Trophoblast cell (in vitro differentiated cells and primary cell): ENCODE measurements around the gene ECD.

Experiments used
- DNase-seq, 2 donors: peaks; one replicate each; pipeline ENCODE4 v3.0.0-alpha.2; 2016
- H2AFZ ChIP-seq: 2 replicates; pipeline ENCODE4 v1.6.1; 2013; ENCODE audit warnings: low read length, moderate library complexity, mild to moderate bottlenecking; ENCODE audit not compliant: insufficient read depth, poor library complexity
- H2AK5ac ChIP-seq: 2 replicates; pipeline ENCODE4 v1.6.1; 2013; ENCODE audit warnings: mild to moderate bottlenecking, low read length
- H2BK120ac ChIP-seq: 2 replicates; pipeline ENCODE4 v1.6.1; 2013; ENCODE audit warnings: low read length, mild to moderate bottlenecking, moderate library complexity; ENCODE audit not compliant: insufficient read depth, poor library complexity
- H2BK12ac ChIP-seq: 2 replicates; pipeline ENCODE4 v1.6.1; 2013; ENCODE audit warnings: mild to moderate bottlenecking, low read length, moderate library complexity
- H2BK5ac ChIP-seq: 2 replicates; pipeline ENCODE4 v1.6.1; 2013; ENCODE audit warnings: low read length, low read depth, moderate library complexity, mild to moderate bottlenecking; ENCODE audit not compliant: poor library complexity
- H3K14ac ChIP-seq: 2 replicates; pipeline ENCODE4 v1.6.1; 2013; ENCODE audit warnings: mild to moderate bottlenecking, low read length
- H3K18ac ChIP-seq: 2 replicates; pipeline ENCODE4 v1.6.1; 2013; ENCODE audit warnings: mild to moderate bottlenecking, low read length
- H3K23ac ChIP-seq: 2 replicates; pipeline ENCODE4 v1.6.1; 2013; ENCODE audit warnings: low read length
- H3K27ac ChIP-seq: 2 replicates; pipeline ENCODE4 v1.5.1; 2013; ENCODE audit warnings: low read depth, mild to moderate bottlenecking, inconsistent platforms, low read length, moderate library complexity
- H3K27me3 ChIP-seq: 2 replicates; pipeline ENCODE4 v1.6.1; 2013; ENCODE audit warnings: inconsistent platforms, mild to moderate bottlenecking, low read length, moderate library complexity; ENCODE audit not compliant: insufficient read depth
- H3K36me3 ChIP-seq, 2 experiments: 1 replicate in 1 of 2; 2 replicates in 1 of 2; pipeline ENCODE4 v1.6.1; 2013; ENCODE audit warnings: low read length in 2 of 2, mild to moderate bottlenecking in 2 of 2, moderate library complexity in 1 of 2; ENCODE audit not compliant: insufficient read depth in 2 of 2, control insufficient read depth in 1 of 2
- H3K4ac ChIP-seq: 2 replicates; pipeline ENCODE4 v1.6.1; 2013; ENCODE audit warnings: low read depth, mild to moderate bottlenecking, low read length, moderate library complexity
- H3K4me1 ChIP-seq, 2 experiments: 1 replicate in 1 of 2; 2 replicates in 1 of 2; pipeline ENCODE4 v1.6.1; 2013; ENCODE audit warnings: low read length in 2 of 2, mild to moderate bottlenecking in 2 of 2, moderate library complexity in 1 of 2; ENCODE audit not compliant: insufficient read depth in 2 of 2, control insufficient read depth in 1 of 2
- H3K4me2 ChIP-seq: 2 replicates; pipeline ENCODE4 v1.6.1; 2013; ENCODE audit warnings: inconsistent platforms, mild to moderate bottlenecking, low read length, moderate library complexity
- H3K4me3 ChIP-seq: 2 replicates; pipeline ENCODE4 v1.5.1; 2013; ENCODE audit warnings: mild to moderate bottlenecking, low read depth, low read length, inconsistent platforms
- H3K79me1 ChIP-seq: one replicate; pipeline ENCODE4 v1.6.1; 2013; ENCODE audit warnings: low read length
- H3K79me2 ChIP-seq: 2 replicates; pipeline ENCODE4 v1.6.1; 2013; ENCODE audit warnings: low read length, mild to moderate bottlenecking; ENCODE audit not compliant: control insufficient read depth, insufficient read depth, poor library complexity
- H3K9ac ChIP-seq: 2 replicates; pipeline ENCODE4 v1.6.1; 2013; ENCODE audit warnings: mild to moderate bottlenecking, low read length
- H3K9me3 ChIP-seq: 2 replicates; pipeline ENCODE4 v1.6.1; 2013; ENCODE audit warnings: low read depth, mild to moderate bottlenecking, control low read depth, inconsistent platforms, low read length; ENCODE audit not compliant: insufficient read depth
- H4K12ac ChIP-seq: 2 replicates; pipeline ENCODE4 v1.6.1; 2013; ENCODE audit warnings: low read depth, mild to moderate bottlenecking, low read length, moderate library complexity
- H4K8ac ChIP-seq: 2 replicates; pipeline ENCODE4 v1.6.1; 2013; ENCODE audit warnings: low read depth, mild to moderate bottlenecking, low read length, moderate library complexity
- H4K91ac ChIP-seq: one replicate; pipeline ENCODE4 v1.6.1; 2013; ENCODE audit warnings: low read depth, mild to moderate bottlenecking, low read length, moderate library complexity
- WGBS: extraction: QIAGEN DNeasy Blood & Tissue Kit; methylation state at CpG from one replicate; pipeline ENCODE4 v1.1.7; 2013; ENCODE audit warnings: missing lambda C conversion rate; ENCODE audit not compliant: insufficient read length, insufficient coverage; ENCODE audit errors: extremely low coverage; 5-methylcytosine and 5-hydroxymethylcytosine counted together

The ECD gene

GRCh38 chr10:73182568-73182967 is 14.8 kb upstream of the ECD start:
- no peak overlapping the region for H4K12ac ChIP-seq
- H3K18ac ChIP-seq = no peak overlapping the region
- no peak overlapping the region for H2AK5ac ChIP-seq
- no peak overlapping the region for H2BK120ac ChIP-seq
- peaks cover 8 to 16% of the 10 kb centered on the region in 2 experiments for H3K36me3 ChIP-seq
- H3K4me2 ChIP-seq = no peak overlapping the region
- no peak overlapping the region for H3K27ac ChIP-seq
- no peaks in the 10 kb centered on the region for H3K79me2 ChIP-seq
- no peaks in the 10 kb centered on the region for H3K4me1 ChIP-seq
- peak; percentile 38 to 61 for DNase-seq
- H4K91ac ChIP-seq = no peak overlapping the region
- H3K79me1 ChIP-seq = no peaks in the 10 kb centered on the region
- H3K9me3 ChIP-seq = no peaks in the 10 kb centered on the region
- H2BK12ac ChIP-seq = no peak overlapping the region
- no peak overlapping the region for H3K4me3 ChIP-seq
- H3K4ac ChIP-seq = no peak overlapping the region
- H4K8ac ChIP-seq = no peak overlapping the region
- no peak overlapping the region for H3K23ac ChIP-seq
- H2BK5ac ChIP-seq = no peak overlapping the region
- H3K14ac ChIP-seq = no peak overlapping the region
- H2AFZ ChIP-seq = no peak overlapping the region
- H3K9ac ChIP-seq = no peak overlapping the region
- WGBS = no CpG with 5 or more reads among the region's 2 CpGs
- no peaks in the 10 kb centered on the region for H3K27me3 ChIP-seq

DNA sequence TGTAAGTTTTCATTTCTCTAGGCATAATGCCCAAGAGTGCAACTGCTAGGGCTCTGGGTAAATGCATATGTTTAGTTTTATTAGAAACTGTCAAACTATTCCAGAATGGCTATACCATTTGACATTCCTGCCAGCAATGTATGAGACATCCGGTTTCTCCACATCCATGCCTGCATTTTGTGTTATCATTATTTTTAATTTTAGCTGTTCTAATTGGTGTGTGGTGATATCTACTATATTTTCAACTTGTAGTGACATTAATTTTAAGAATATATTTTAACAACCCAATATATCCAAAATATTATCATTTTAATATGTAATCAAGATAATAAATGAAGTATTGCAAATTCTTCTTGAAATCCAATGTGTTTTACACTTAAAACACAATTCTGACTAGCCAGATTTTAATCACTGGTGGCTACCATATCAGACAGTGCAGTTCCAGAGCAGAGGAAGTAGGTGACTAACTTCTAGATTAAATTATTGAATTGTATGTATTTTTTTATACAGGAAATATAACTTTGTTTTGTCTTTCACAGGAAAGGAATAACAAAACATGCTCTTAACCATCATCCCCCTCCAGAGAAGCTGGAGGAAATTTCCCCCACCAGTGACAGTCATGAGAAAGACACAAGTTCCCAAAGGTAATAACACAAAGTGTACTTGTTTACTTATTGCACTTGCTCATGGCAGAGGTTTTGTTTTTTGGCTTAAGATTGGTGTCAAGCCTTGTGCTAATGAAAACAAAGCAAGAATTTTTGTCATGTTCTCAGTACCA is 6.5 kb upstream of the ECD start:
- H3K4me2 ChIP-seq = no peak overlapping the region
- no peak for DNase-seq
- H2BK12ac ChIP-seq = no peak overlapping the region
- H3K79me1 ChIP-seq = no peaks in the 10 kb centered on the region
- no peak overlapping the region for H3K4me3 ChIP-seq
- H2BK5ac ChIP-seq = no peak overlapping the region
- H2AFZ ChIP-seq = no peak overlapping the region
- H4K91ac ChIP-seq = no peak overlapping the region
- H3K9me3 ChIP-seq = no peaks in the 10 kb centered on the region
- H4K8ac ChIP-seq = no peak overlapping the region
- H3K79me2 ChIP-seq = no peaks in the 10 kb centered on the region
- H3K4me1 ChIP-seq = no peaks in the 10 kb centered on the region
- H2AK5ac ChIP-seq = no peak overlapping the region
- H4K12ac ChIP-seq = no peak overlapping the region
- H3K27me3 ChIP-seq = no peaks in the 10 kb centered on the region
- no CpG with 5 or more reads among the region's 1 CpG for WGBS
- H2BK120ac ChIP-seq = no peak overlapping the region
- H3K14ac ChIP-seq = no peak overlapping the region
- H3K18ac ChIP-seq = no peak overlapping the region
- no peak overlapping the region for H3K23ac ChIP-seq
- no peak overlapping the region for H3K27ac ChIP-seq
- no peak overlapping the region for H3K4ac ChIP-seq
- peaks cover 5 to 15% of the 10 kb centered on the region in 2 experiments for H3K36me3 ChIP-seq
- no peak overlapping the region for H3K9ac ChIP-seq

DNA sequence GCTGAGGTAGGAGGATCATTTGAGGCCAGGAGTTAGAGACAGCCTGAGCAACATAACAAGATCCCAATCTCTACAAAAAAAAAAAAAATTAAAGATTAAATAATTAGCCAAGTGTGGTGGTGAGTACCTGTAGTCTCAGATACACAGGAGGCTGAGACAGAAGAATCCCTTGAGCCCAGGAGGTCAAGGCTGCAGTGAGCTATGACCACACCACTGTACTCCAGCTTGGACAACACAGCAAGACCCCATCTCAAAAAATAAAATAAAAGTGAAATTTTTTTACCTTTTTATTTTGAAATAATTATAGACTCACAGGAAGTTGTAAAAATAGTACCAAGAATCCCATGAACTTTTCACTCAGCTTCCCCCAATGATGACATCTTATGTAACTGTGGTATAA is 5.1 kb upstream of the ECD start:
- Histone ChIP-seq H3K9me3 (no peaks in the 10 kb centered on the region), H4K12ac (no peak overlapping the region), H3K14ac (no peak overlapping the region), H3K4me2 (no peak overlapping the region), H3K79me1 (peaks cover 5% of the 10 kb centered on the region), H2BK5ac (no peak overlapping the region), H2BK12ac (no peak overlapping the region), H2BK120ac (no peak overlapping the region), H3K23ac (no peak overlapping the region), H3K4me1 (peaks cover 2 to 3% of the 10 kb centered on the region in 2 experiments), H3K27me3 (no peaks in the 10 kb centered on the region), H3K4ac (no peak overlapping the region), H4K91ac (no peak overlapping the region), H4K8ac (no peak overlapping the region), H2AFZ (no peak overlapping the region), H3K36me3 (peaks cover 5 to 9% of the 10 kb centered on the region in 2 experiments), H3K18ac (no peak overlapping the region), H3K27ac (no peak overlapping the region), H3K79me2 (peaks cover 2% of the 10 kb centered on the region), H3K4me3 (no peak overlapping the region), H2AK5ac (no peak overlapping the region), H3K9ac (no peak overlapping the region)
- no peak for DNase-seq

DNA sequence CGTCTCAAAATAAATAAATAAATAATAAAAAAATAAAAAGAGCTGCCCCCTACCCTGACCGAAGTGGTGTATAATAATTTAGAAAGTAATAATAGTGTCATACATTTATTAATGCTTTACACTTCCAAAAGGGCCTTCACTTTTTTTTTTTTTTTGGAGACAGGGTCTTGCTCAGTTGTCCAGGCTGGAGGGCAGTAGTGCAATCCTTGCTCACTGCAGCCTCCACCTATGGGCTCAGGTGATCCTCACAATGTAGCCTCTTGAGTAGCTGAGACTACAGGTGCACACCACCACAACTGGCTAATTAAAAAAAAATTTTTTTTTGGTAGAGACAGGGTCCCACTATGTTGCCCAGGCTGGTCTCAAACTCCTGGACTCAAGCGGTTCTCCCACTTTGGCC is 1.5 kb upstream of the ECD start:
- H4K91ac ChIP-seq = no peak overlapping the region
- H3K4me3 ChIP-seq = no peak overlapping the region
- H3K27me3 ChIP-seq = no peaks in the 10 kb centered on the region
- H3K27ac ChIP-seq = no peak overlapping the region
- H2BK12ac ChIP-seq = no peak overlapping the region
- peaks cover 9% of the 10 kb centered on the region for H3K79me1 ChIP-seq
- H3K36me3 ChIP-seq = no peaks in the 10 kb centered on the region
- no peak overlapping the region for H2BK5ac ChIP-seq
- no peak for DNase-seq
- H3K4me2 ChIP-seq = no peak overlapping the region
- peaks cover 7% of the 10 kb centered on the region for H3K79me2 ChIP-seq
- peaks cover 2 to 3% of the 10 kb centered on the region in 2 experiments for H3K4me1 ChIP-seq
- H3K9me3 ChIP-seq = no peaks in the 10 kb centered on the region
- no peak overlapping the region for H2BK120ac ChIP-seq
- H3K23ac ChIP-seq = no peak overlapping the region
- no peak overlapping the region for H3K4ac ChIP-seq
- no CpG with 5 or more reads among the region's 3 CpGs for WGBS
- no peak overlapping the region for H4K8ac ChIP-seq
- no peak overlapping the region for H3K9ac ChIP-seq
- H4K12ac ChIP-seq = no peak overlapping the region
- no peak overlapping the region for H3K18ac ChIP-seq
- H2AFZ ChIP-seq = no peak overlapping the region
- no peak overlapping the region for H3K14ac ChIP-seq
- no peak overlapping the region for H2AK5ac ChIP-seq
